Muscle of back (tissue), 10 donors: Measurements from ENCODE around the gene KCNS3. TPM values are rescaled to one million over a fixed set of nuclear protein-coding genes. Genes with fewer than 3 reads are reported as not detected.

Source experiments
- polyA plus RNA-seq, 10 donors: library from polyadenylated mRNA; unstranded; fragments of 120-200 nt; gene quantifications; one replicate each; pipeline ENCODE4 v1.2.1, GENCODE V29; 2013; ENCODE audit not compliant: insufficient read length in 10 of 10

Gene KCNS3
- polyA plus RNA-seq, 10 donors: 5.5 to 16.8 (median 6.8) TPM

Other genes starting within 250 kb of the KCNS3 start
- gene SMC6, start 124.9 kb upstream of the KCNS3 start, polyA plus RNA-seq: 10 to 100 TPM; 28.1 to 60.3 (median 41.5) TPM
- gene GEN1, start 124.5 kb upstream of the KCNS3 start, polyA plus RNA-seq: 10 to 100 TPM in 4 of 10 donors, 1 to 10 TPM in 6; 6.6 to 19.0 (median 9.1) TPM
- gene MSGN1, start 62.2 kb upstream of the KCNS3 start, polyA plus RNA-seq: 1 to 10 TPM in 2 of 10 donors, under 1 TPM in 6, not detected in 2; 0.35 to 1.7 (median 0.55) TPM